Activated T-helper 9 cell treated with anti-CD3 and anti-CD28 coated beads, Interleukin-2, amount 50 U/mL, for 16 hours (primary cell): Measurements from ENCODE around the gene ZCCHC17.

Source experiments
- DNase-seq: peaks from one replicate; pipeline ENCODE4 v3.0.0-alpha.2; 2020; ENCODE audit warnings: low read depth

ZCCHC17 gene

GRCh38 chr1:31396633-31397351, 100.0 kb downstream of the ZCCHC17 start:
- no peak for DNase-seq

GRCh38 chr1:31397360-31398095, 100.7 kb downstream of the ZCCHC17 start:
- DNase-seq = no peak

GRCh38 chr1:31398246-31398645, 101.4 kb downstream of the ZCCHC17 start:
- no peak for DNase-seq

- no peak for DNase-seq
These were observed 103.1 kb downstream of the ZCCHC17 start for GRCh38 chr1:31399976-31400375.

- no peak for DNase-seq
These were observed 103.6 kb downstream of the ZCCHC17 start for GRCh38 chr1:31400393-31400792.

- DNase-seq = no peak
These were observed 104.4 kb downstream of the ZCCHC17 start for GRCh38 chr1:31401241-31401640.

- DNase-seq = no peak
These were observed 108.9 kb downstream of the ZCCHC17 start for GRCh38 chr1:31405578-31406245.

- DNase-seq = no peak
These were observed 110.3 kb downstream of the ZCCHC17 start for GRCh38 chr1:31407029-31407626.

GRCh38 chr1:31408788-31409318, 112.0 kb downstream of the ZCCHC17 start:
- no peak for DNase-seq

GRCh38 chr1:31409946-31410858, 113.4 kb downstream of the ZCCHC17 start:
- DNase-seq = no peak

- DNase-seq = no peak
These were observed 114.0 kb downstream of the ZCCHC17 start for GRCh38 chr1:31410871-31411270.

GRCh38 chr1:31412205-31412604, 115.4 kb downstream of the ZCCHC17 start:
- DNase-seq = no peak

GRCh38 chr1:31412732-31413404, 116.0 kb downstream of the ZCCHC17 start, which contains the start of gene SERINC2:
Gene SERINC2 (plus strand): TSS chr1:31413213. CDS start chr1:31413266, 53 bp downstream.
- DNase-seq = no peak

- no peak for DNase-seq
These were observed 116.7 kb downstream of the ZCCHC17 start for GRCh38 chr1:31413405-31414001.
